Measurements from ENCODE around the gene ATF7. TPM values are rescaled to one million over a fixed set of nuclear protein-coding genes. Genes with fewer than 3 reads are reported as not detected.

The ATF7 gene
- total RNA-seq, 2 donors from 2014 or later: 37.9 to 46.7 TPM

DNA sequence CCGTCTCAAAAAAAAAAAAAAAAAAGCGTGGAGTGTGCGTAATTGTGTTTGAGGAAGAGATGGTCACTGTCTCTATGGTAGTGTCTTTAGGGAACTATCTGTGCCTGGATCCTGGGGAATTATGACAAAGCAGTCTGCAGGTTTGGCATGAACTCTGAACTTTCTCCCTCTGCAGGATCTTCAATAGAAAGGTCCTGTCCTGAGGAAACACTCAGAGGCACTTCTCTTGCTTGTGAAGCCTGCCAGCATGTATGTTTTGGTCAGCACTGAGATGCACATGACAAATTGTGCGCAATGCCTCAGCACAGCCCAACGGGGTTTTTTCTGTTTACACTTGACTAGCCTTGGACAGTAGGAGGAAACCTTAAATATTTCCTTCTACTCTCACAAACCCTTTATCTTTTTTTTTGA, 46.6 kb downstream of the ATF7 start:
- H3K4me1 ChIP-seq (replicated peaks): peaks cover 4% of the 10 kb centered on the region
- intact Hi-C loops (cut with DNase I): no loop called here
- no peaks in the 10 kb centered on the region for H3K27me3 ChIP-seq (replicated peaks; ENCODE audit: insufficient read depth)
- H3K27ac ChIP-seq: no peak overlapping the region
- 83% methylated on average over 5 of the region's 5 CpGs for WGBS
- H3K4me3 ChIP-seq: no peak overlapping the region
- DNase-seq (ENCODE audit: low spot score): no peak
- H3K9me3 ChIP-seq: no peaks in the 10 kb centered on the region
- no peaks in the 10 kb centered on the region for H3K36me3 ChIP-seq
- TF ChIP-seq POLR2AphosphoS5 (IDR thresholded peaks at IDR 0.05) (no peak), POLR2A (IDR thresholded peaks at IDR 0.05) (no peak)
- TF ChIP-seq, protein P1, sequence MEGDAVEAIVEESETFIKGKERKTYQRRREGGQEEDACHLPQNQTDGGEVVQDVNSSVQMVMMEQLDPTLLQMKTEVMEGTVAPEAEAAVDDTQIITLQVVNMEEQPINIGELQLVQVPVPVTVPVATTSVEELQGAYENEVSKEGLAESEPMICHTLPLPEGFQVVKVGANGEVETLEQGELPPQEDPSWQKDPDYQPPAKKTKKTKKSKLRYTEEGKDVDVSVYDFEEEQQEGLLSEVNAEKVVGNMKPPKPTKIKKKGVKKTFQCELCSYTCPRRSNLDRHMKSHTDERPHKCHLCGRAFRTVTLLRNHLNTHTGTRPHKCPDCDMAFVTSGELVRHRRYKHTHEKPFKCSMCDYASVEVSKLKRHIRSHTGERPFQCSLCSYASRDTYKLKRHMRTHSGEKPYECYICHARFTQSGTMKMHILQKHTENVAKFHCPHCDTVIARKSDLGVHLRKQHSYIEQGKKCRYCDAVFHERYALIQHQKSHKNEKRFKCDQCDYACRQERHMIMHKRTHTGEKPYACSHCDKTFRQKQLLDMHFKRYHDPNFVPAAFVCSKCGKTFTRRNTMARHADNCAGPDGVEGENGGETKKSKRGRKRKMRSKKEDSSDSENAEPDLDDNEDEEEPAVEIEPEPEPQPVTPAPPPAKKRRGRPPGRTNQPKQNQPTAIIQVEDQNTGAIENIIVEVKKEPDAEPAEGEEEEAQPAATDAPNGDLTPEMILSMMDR (IDR thresholded peaks at IDR 0.05): no peak

DNA sequence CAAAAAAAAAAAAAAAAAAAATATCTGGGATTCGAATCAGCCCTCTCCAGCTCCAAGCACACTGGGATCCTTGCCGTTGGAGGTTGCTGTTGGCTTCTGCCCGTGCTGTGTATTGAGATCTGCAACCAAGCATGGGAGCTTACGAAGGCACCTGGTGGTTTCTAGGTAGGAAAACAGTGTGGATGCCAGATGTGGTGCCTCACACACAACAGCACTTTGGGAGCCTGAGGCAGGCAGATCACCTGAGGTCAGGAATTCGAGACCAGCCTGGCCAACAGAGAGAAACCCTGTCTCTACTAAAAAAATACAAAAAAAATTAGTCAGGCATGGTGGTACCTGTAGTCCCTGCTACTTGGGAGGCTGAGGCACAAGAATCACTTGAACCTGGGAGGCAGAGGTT, 47.4 kb downstream of the ATF7 start:
- H3K27me3 ChIP-seq (replicated peaks; ENCODE audit: insufficient read depth): no peaks in the 10 kb centered on the region
- intact Hi-C loops (cut with DNase I): no loop called here
- no peak overlapping the region for H3K27ac ChIP-seq
- WGBS: 92% methylated on average over 5 of the region's 5 CpGs
- TF ChIP-seq POLR2A (IDR thresholded peaks at IDR 0.05) (no peak), POLR2AphosphoS5 (IDR thresholded peaks at IDR 0.05) (no peak)
- TF ChIP-seq, protein P1 (IDR thresholded peaks at IDR 0.05): no peak
- no peaks in the 10 kb centered on the region for H3K36me3 ChIP-seq
- DNase-seq (ENCODE audit: low spot score): no peak
- H3K4me1 ChIP-seq (replicated peaks): peaks cover 4% of the 10 kb centered on the region
- H3K4me3 ChIP-seq: no peak overlapping the region
- no peaks in the 10 kb centered on the region for H3K9me3 ChIP-seq

DNA sequence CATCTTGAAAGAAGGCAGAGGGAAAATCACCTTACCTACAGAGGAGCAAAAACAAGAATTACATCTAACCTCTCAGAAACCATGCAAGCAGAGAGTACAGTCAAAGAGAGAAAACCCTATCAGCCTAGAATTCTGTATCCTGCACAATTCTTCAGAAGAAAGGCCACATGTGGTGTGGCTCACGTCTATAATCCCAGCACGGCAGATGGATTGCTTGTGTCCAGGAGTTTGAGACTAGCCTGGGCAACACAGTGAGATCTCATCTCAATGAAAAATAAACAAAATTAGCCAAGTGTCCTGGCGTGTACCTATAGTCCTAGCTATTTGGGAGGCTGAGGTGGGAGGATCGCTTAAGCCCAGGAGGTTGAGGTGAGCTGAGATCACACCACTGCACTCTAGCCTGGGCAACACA, 48.2 kb downstream of the ATF7 start:
- H3K36me3 ChIP-seq: no peaks in the 10 kb centered on the region
- no peak for DNase-seq (ENCODE audit: low spot score)
- H3K27ac ChIP-seq: no peak overlapping the region
- no peaks in the 10 kb centered on the region for H3K9me3 ChIP-seq
- no peaks in the 10 kb centered on the region for H3K27me3 ChIP-seq (replicated peaks; ENCODE audit: insufficient read depth)
- intact Hi-C loops (cut with DNase I): no loop called here
- 83% methylated on average over 4 of the region's 4 CpGs for WGBS
- no peak overlapping the region for H3K4me3 ChIP-seq
- H3K4me1 ChIP-seq (replicated peaks): peaks cover 4% of the 10 kb centered on the region
- no peak for TF ChIP-seq POLR2AphosphoS5 (IDR thresholded peaks at IDR 0.05)

DNA sequence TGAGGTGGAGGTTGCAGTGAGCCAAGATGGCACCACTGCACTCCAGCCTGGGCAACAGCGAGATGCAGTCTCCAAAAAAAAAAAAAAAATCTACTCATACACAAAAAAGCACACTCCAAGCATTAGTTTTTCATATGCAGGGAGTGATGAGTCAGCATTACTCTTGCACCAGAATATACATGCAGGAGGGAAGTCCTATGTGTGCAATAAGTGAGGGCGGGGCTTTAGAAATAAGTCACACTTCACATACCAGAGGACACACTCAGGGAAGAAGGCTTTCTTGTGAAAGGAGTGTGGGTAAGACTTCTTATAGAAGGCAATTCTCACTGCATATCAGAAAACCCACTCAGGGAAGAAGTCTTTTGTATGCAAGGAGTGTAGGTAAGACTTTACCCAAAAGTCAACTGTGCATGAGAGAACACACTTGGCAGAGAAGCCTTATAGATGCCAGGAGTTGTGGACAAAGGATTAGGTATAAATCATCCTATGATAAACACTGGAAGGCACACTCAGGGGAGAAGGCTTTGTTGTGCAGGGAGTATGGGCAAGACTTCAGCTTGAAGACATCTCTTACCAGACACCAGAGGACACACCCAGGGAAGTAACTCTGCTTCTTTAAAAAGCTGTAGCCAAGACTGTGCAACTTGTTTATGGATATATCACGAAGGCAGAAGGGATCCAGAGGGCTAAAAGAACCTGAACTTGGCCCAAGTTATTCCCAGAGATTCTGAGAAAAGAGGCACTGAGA, 50.5 kb downstream of the ATF7 start:
- intact Hi-C loops (cut with DNase I): no loop called here
- Histone ChIP-seq H3K36me3 (no peaks in the 10 kb centered on the region), H3K9me3 (no peaks in the 10 kb centered on the region), H3K27ac (no peak overlapping the region), H3K27me3 (replicated peaks; ENCODE audit: insufficient read depth) (no peaks in the 10 kb centered on the region), H3K4me3 (no peak overlapping the region), H3K4me1 (replicated peaks) (peaks cover 4% of the 10 kb centered on the region)
- no peak for TF ChIP-seq POLR2A (IDR thresholded peaks at IDR 0.05)
- TF ChIP-seq, protein P1 (IDR thresholded peaks at IDR 0.05): no peak
- TF ChIP-seq POLR2AphosphoS5 (IDR thresholded peaks at IDR 0.05): peak; percentile 29
- WGBS: 62% methylated on average over 3 of the region's 3 CpGs
- peak; percentile 24 for DNase-seq (ENCODE audit: low spot score)

DNA sequence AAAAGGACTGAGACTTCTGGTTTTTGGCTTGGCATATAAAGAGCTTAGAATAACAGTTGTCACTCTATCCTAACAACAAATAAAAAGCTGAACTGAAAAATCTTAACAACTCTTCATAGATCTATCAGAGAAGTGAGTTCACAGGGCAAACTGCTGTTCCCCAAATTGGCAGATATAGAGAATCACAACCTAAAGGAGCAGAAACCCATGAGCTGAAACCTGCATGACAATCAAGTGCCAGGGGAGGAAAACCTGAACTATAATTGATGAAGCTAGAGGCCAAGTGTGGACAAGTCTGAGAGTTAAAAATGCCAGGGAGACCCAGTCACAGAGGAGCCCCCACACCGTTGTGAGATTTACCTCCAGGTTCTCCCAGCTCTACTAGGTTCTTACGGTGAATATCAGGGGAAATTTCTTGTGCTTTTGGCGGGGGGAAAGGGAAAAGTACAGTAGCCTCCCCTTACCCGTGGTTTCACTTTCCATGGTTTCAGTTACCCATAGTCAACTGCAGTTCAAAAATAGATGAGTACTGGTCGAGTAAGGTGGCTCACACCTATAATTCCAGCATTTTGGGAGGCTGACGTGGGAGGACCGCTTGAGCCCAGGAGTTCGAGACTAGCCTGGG, 53.9 kb downstream of the ATF7 start:
- TF ChIP-seq, protein P1 (IDR thresholded peaks at IDR 0.05): no peak
- no peak for DNase-seq (ENCODE audit: low spot score)
- Histone ChIP-seq H3K4me1 (replicated peaks) (peaks cover 4% of the 10 kb centered on the region), H3K4me3 (no peak overlapping the region), H3K36me3 (no peaks in the 10 kb centered on the region), H3K27ac (no peak overlapping the region), H3K27me3 (replicated peaks; ENCODE audit: insufficient read depth) (no peaks in the 10 kb centered on the region), H3K9me3 (no peaks in the 10 kb centered on the region)
- 95% methylated on average over 8 of the region's 8 CpGs for WGBS
- intact Hi-C loops (cut with DNase I): no loop called here
